Measurements from ENCODE around the gene WDR1.

Gene WDR1

DNA sequence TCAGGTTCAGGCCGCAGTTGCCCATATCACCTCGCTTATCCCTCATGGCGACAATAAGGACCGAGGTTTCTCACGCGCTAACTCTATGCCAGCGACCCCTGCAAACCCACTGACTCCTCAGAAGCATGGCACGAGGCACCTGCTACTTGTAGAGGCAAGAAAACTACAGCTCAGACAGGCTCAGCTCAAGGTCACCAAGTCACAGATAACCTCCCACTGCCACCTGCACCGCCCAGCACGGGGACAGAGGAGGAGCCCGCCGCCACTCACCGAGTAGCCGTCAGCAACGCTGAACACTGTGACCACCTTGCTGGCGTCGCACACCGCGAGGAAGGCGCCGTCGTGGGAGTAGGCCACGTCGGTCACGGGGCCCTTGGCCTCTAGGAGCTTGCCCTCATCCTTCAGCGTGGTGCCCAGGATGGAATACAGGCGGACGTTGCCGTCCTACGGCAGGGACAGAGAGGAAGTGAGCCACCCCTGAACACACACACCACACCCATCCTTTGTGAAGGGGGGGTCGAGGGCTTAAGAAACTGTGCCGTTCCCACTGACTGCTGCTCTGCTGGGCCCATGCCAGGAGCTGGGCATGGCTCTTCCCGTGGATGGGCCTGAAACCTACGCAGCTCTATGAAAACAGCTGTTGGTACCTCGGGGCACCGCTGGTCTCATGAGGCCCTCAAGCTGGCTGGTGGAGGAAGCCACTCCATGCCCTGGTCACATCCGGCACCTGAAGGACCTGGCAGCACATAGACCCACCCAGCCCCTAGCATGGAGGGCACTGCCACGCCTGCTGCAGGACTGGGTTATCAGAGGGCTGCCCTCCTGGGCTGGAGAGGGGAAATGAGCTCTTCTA lies 38.9 kb downstream of the WDR1 start:
- TF ChIP-seq, protein P1, sequence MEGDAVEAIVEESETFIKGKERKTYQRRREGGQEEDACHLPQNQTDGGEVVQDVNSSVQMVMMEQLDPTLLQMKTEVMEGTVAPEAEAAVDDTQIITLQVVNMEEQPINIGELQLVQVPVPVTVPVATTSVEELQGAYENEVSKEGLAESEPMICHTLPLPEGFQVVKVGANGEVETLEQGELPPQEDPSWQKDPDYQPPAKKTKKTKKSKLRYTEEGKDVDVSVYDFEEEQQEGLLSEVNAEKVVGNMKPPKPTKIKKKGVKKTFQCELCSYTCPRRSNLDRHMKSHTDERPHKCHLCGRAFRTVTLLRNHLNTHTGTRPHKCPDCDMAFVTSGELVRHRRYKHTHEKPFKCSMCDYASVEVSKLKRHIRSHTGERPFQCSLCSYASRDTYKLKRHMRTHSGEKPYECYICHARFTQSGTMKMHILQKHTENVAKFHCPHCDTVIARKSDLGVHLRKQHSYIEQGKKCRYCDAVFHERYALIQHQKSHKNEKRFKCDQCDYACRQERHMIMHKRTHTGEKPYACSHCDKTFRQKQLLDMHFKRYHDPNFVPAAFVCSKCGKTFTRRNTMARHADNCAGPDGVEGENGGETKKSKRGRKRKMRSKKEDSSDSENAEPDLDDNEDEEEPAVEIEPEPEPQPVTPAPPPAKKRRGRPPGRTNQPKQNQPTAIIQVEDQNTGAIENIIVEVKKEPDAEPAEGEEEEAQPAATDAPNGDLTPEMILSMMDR (IDR thresholded peaks at IDR 0.05; ENCODE audit: low read depth, low read length), result no peak
- DNase-seq (ENCODE audit: extremely low read depth, low read depth), result no peak

DNA sequence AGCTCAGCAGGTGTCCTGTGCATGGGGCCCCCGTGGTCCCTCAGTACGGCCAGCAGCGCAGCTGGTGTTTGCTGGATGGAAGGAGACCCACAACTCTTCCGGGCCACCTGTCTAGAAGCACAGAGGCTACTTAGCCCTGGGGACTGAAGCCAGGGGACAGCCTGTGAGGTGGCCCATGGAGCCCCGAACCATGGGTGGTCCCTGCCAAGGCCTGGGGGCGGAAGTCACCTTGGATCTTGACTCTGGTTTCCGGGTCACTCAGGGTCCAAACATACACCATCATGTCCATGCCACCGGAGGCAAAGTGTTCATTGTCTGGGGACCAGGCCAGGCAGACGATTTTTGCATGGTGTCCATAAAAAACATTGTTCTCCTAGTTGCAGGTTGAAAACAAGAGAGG lies 39.5 kb downstream of the WDR1 start:
- TF ChIP-seq, protein P1 (IDR thresholded peaks at IDR 0.05; ENCODE audit: low read depth, low read length), result no peak
- no peak for DNase-seq (ENCODE audit: extremely low read depth, low read depth)

DNA sequence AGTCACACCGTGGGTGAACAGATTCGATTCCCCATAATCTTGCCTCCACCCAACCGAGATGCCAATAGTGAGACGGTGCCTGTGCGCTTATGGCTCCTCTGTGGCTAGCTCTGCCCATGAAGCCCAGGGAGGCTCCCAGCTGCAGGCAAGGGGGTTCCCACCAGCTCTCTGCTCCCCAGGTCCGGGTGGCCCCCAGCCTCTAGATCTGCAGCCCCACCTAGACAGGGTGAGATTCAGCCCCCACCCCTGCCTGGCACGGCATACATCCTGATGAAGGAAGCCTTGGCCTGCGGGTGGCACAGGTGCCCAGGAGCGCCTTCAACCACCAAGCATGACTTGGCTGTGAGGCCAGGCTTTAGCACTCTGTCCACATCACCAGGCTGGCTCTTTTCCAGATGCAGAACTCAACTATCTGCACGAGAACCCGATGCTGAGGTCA lies 40.6 kb downstream of the WDR1 start:
- TF ChIP-seq, protein P1 (IDR thresholded peaks at IDR 0.05; ENCODE audit: low read depth, low read length), result no peak
- no peak for DNase-seq (ENCODE audit: extremely low read depth, low read depth)

DNA sequence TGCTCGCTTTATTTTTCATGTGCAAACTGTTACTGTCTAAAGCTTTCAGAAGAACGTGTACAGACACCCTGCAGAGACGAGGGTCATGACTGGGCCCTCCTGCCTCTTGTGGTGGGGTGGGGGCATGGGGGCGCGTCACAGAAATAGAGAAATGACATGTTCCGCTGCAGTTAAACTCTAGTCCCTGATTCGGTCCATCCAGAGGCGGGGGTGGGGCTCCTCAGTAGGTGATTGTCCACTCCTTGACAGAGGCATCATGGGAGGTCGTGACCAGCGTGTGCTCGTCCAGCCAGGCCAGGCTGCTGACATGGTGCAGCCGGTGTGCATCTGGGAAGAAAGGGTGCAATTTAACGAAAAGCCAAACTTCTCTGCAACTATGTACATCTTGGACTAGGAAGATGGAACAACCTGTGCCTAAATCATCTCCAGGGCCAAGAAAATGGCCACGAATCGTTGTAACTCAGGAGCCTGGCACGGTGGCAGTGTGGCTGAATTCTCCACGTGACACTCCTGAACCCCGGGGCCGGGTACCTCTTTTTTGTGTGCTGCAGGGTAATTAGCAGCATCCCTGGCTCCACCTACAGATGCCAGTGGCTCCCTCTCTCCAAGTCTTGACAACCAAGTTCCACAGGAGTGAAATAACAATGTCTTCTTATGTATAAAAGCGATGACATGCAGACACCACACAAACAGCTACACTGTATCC lies 41.3 kb downstream of the WDR1 start:
- DNase-seq (ENCODE audit: extremely low read depth, low read depth), result no peak
- TF ChIP-seq, protein P1 (IDR thresholded peaks at IDR 0.05; ENCODE audit: low read depth, low read length), result no peak

DNA sequence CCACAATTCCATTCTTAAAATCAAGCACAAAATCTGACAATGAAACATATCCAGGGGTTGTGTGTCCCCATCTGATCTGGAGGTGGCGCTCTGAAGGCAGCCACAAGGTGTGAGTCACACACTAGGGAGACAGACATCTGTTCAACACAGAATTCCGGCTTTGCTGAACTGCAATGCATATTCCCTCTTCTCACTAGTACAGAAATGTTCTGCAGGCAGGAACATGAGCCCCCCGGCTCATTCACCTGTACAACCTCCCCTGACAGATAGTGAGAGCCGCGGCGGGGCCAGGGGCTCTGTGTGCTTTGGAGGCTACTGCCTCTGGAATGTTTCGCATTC lies 41.9 kb downstream of the WDR1 start:
- TF ChIP-seq, protein P1 (IDR thresholded peaks at IDR 0.05; ENCODE audit: low read depth, low read length), result peak; percentile 59
- DNase-seq (ENCODE audit: extremely low read depth, low read depth), result no peak

DNA sequence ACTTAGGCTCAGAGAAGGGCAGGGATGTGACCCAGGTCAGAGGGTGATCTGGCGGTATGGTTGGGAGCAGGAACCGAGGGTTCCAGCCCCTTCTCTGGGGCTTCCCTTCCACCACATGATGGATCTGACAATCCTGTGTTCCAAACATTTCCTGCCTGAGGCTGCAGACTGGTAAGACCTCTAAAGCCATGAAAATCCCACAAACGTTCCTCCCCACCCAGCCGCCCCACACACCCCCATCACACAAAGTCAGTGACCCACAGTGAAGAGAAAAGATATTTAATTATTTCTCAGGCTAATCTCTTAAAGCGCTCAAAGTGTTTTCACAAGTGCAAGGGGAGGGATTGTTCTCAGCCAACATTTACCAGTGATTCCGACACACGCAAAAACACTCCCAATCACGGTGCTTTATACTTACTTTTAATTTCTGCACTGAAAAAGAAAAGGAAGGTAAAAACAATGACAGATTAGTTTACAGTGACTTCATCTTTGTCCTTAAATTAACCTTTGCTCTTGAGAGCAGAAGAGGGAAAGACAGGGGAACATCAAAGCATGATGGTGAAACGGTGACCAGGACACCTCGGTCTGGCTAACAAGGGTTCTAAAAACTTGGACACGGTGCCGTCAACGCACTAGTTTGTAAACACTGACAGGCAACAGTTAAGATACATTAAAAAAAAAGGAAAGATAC lies 42.4 kb downstream of the WDR1 start:
- no peak for DNase-seq (ENCODE audit: extremely low read depth, low read depth)
- TF ChIP-seq, protein P1 (IDR thresholded peaks at IDR 0.05; ENCODE audit: low read depth, low read length), result no peak
